HUES48 (cell line): ENCODE results near the gene FCN1.

Source experiments
- H3K27ac ChIP-seq: one replicate; pipeline ENCODE4 v1.7.0; 2013; ENCODE audit warnings: low read depth, low read length, inconsistent platforms
- H3K27me3 ChIP-seq: 2 replicates; pipeline ENCODE4 v1.6.1; 2013; ENCODE audit warnings: mild to moderate bottlenecking, low read length; ENCODE audit not compliant: control insufficient read depth, insufficient read depth
- H3K36me3 ChIP-seq: 2 replicates; pipeline ENCODE4 v1.6.1; 2013; ENCODE audit warnings: low read length; ENCODE audit not compliant: control insufficient read depth, insufficient read depth
- H3K4me1 ChIP-seq: 2 replicates; pipeline ENCODE4 v1.6.1; 2013; ENCODE audit warnings: mild to moderate bottlenecking, low read length; ENCODE audit not compliant: control insufficient read depth, insufficient read depth
- H3K4me3 ChIP-seq: 2 replicates; pipeline ENCODE4 v1.5.1; 2013; ENCODE audit warnings: mild to moderate bottlenecking, low read depth, low read length
- H3K9ac ChIP-seq: 2 replicates; pipeline ENCODE4 v1.6.1; 2013; ENCODE audit warnings: mild to moderate bottlenecking, low read depth, low read length, moderate library complexity
- H3K9me3 ChIP-seq: 2 replicates; pipeline ENCODE4 v1.6.1; 2013; ENCODE audit warnings: low read length; ENCODE audit not compliant: control insufficient read depth, insufficient read depth

Gene FCN1

DNA sequence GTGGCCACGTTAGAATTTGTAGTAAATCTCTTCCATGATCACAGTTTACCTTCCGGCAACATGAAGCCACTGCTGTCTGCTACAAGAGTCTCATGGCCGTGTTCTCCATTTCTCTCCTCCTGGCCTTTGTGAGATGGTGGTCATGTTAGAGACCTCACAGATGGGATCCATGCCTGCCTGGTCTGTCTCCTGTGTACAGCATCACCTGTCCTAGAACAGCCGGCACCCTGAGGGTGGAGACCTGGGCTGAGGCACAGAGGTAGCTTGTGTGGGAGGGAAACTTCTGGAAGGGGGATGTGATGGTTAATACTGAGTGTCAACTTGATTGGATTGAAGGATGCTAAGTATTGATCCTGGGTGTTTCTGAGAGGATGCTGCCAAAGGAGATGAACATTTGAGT, 40.2 kb downstream of the FCN1 start:
- no peaks in the 10 kb centered on the region for H3K27me3 ChIP-seq
- no peaks in the 10 kb centered on the region for H3K9me3 ChIP-seq
- H3K4me3 ChIP-seq: no peak overlapping the region
- H3K4me1 ChIP-seq: no peaks in the 10 kb centered on the region
- no peak overlapping the region for H3K27ac ChIP-seq
- H3K36me3 ChIP-seq: no peaks in the 10 kb centered on the region
- no peak overlapping the region for H3K9ac ChIP-seq

DNA sequence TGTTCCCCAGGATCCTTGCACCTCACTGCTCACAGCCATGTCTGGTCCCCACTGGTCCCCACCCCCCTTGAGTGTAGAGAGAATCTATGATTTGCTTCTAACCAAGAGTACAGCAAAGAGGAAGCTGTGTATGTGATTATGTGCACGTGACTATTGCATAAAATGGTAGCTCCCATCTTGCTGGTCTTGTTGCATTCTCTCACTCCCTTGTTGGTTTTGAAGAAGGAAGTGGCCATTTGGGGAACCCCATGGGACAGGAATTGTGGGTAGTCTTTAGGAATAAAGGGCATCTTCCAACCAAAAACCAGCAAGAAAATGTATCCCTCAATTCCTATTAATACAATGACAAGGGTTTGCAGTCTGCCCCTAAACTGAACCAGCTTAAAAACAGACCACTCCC, 42.3 kb downstream of the FCN1 start:
- no peak overlapping the region for H3K9ac ChIP-seq
- H3K4me3 ChIP-seq: no peak overlapping the region
- H3K27me3 ChIP-seq: no peaks in the 10 kb centered on the region
- H3K27ac ChIP-seq: no peak overlapping the region
- no peaks in the 10 kb centered on the region for H3K36me3 ChIP-seq
- H3K4me1 ChIP-seq: no peaks in the 10 kb centered on the region
- H3K9me3 ChIP-seq: no peaks in the 10 kb centered on the region

DNA sequence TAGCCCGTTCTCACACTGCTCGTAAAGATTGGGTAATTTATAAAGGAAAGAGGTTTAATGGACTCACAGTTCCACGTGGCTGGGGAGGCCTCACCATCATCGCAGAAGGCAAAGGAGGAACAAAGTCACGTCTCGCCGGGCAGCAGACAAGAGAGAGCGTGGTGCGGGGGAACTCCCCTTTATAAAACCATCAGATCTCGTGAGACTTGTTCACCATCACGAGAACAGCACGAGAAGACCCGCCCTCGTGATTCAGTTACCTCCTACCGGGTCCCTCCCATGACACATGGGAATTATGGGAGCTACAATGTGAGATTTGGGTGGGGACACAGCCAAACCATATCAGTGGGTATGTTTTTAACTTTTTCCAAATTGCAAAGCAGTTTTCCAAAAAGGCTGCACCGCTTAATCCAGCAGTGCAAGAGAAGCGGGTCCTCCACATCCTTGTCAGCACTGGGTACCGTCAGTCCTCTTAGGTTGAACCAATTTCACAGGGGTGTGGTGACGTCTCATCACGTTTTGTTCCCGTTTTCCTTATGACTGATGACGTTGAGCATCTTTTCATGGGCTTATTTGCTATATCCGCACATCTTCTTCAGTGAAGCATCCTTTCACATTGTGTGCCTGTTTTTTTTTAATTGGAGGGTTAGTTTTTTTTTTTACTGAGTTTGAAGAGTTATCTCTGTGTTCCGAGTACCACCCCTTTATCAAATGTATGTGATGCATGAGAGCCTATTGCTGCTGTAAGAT, 45.1 kb downstream of the FCN1 start:
- Histone ChIP-seq H3K36me3 (no peaks in the 10 kb centered on the region), H3K9me3 (no peaks in the 10 kb centered on the region), H3K4me3 (no peak overlapping the region), H3K4me1 (no peaks in the 10 kb centered on the region), H3K27me3 (no peaks in the 10 kb centered on the region), H3K9ac (no peak overlapping the region), H3K27ac (no peak overlapping the region)

GRCh38 chr9:134871697-134872340, 45.9 kb downstream of the FCN1 start:
- Histone ChIP-seq H3K36me3 (no peaks in the 10 kb centered on the region), H3K27me3 (no peaks in the 10 kb centered on the region), H3K4me1 (no peaks in the 10 kb centered on the region), H3K27ac (no peak overlapping the region), H3K9ac (no peak overlapping the region), H3K9me3 (no peaks in the 10 kb centered on the region), H3K4me3 (no peak overlapping the region)

DNA sequence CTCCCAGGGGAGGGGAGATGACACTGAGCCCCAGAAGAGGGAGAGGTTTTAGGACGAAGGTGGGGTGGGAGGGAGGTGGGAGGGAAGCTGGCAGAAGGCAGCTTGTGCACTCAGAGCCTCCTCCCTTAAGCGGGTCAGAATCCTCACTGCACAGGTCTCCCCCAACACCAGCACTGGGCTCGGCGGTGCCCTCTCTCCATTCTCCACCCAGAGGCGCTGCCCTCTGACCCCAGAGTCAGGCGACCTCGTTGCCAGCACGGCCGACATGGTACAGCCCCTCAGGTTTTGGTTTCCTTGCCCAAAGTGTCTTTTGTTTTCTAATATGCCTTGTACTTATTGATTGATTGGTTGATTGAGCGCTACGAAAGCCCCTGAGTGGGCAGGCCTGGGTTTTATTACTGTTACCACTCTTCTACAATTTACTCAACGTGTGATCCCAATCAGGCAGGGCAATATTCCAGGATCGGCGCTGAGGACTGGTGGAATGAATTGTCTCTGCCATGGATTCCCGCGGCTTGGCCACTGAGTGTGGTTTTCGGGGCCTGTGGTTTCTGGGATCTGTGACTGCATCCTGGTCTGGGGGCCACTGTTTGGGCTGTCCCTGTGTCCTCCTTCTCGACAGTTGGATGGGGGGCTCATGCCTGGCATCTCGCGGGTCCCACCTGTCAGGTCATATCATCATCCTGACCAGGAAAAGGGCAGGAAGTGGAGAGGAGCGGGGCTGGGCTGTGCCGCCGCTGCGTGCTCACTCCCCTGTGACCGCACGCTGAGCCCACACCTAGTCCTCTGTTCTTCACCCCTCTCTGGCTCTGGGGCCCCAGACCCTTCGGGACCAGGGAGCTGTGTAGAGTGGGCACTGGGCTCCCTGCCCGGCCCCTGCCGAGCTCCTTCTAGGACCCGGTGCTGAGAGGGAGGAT, 46.7 kb downstream of the FCN1 start:
- no peaks in the 10 kb centered on the region for H3K36me3 ChIP-seq
- no peaks in the 10 kb centered on the region for H3K4me1 ChIP-seq
- no peak overlapping the region for H3K27ac ChIP-seq
- no peaks in the 10 kb centered on the region for H3K27me3 ChIP-seq
- H3K4me3 ChIP-seq: no peak overlapping the region
- no peaks in the 10 kb centered on the region for H3K9me3 ChIP-seq
- H3K9ac ChIP-seq: no peak overlapping the region

DNA sequence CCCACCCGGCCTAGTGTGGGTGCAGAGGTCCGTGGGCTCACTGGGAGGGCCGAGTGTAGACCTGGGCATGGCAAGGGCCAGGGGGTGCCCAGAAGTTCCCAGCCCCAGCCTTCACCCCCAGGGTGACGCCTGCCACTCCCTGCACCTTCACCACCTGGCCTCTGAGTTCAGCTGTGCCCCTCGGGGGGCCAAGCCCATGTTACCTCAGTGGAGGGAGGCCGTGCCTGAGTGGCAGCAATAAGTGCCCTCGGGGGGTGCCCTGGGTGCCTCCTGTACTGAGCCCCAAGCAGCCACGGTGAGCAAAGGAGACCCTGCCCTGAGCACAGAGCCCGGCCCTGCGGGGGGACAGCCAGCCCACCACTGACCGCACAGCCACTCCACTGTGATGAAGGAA, 47.4 kb downstream of the FCN1 start:
- no peak overlapping the region for H3K27ac ChIP-seq
- no peaks in the 10 kb centered on the region for H3K36me3 ChIP-seq
- no peak overlapping the region for H3K9ac ChIP-seq
- no peaks in the 10 kb centered on the region for H3K27me3 ChIP-seq
- H3K9me3 ChIP-seq: no peaks in the 10 kb centered on the region
- no peak overlapping the region for H3K4me3 ChIP-seq
- H3K4me1 ChIP-seq: no peaks in the 10 kb centered on the region

GRCh38 chr9:134869554-134870300, 48.0 kb downstream of the FCN1 start:
- H3K4me3 ChIP-seq: no peak overlapping the region
- no peaks in the 10 kb centered on the region for H3K9me3 ChIP-seq
- no peaks in the 10 kb centered on the region for H3K36me3 ChIP-seq
- H3K27ac ChIP-seq: no peak overlapping the region
- H3K4me1 ChIP-seq: no peaks in the 10 kb centered on the region
- H3K9ac ChIP-seq: no peak overlapping the region
- no peaks in the 10 kb centered on the region for H3K27me3 ChIP-seq

DNA sequence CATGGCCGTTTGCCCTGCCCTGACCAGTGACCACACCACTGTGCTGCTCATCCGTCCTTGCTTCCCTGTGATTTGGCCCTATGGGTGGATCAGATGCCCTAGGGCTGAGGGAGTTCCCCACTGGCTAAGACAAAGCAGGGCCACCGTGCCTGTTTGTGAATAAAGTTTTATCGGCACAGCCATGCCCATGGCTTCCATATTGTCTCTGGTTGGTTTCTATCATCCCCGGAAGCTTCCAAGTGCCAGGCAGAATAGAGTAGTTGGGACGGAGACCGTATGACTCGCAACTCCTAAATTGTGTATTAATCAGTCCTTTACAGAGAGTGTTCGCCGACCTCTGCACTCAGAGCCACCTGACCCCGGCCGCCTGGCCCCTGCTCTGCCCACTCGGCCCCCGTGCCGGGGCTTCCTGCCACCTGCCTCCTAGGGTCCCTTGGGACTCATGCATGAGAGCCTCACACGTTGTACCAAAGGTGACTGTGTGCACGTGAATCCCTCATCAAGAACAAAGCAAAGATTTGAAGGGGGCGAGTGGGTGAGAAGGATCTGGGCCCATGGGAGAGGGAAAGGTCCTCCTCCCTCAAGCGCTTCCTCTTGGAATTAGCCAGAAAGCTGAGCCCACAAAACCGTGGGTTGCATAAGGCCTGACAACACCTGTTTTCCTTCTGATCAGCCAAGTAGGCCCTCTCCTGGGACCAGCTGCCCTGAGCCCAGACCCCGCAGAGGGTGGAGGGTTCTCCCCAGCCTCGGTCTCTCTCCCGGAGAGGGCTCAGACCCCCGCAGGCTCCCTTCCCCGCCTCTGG, 48.8 kb downstream of the FCN1 start:
- H3K9me3 ChIP-seq: no peaks in the 10 kb centered on the region
- H3K4me3 ChIP-seq: no peak overlapping the region
- H3K27me3 ChIP-seq: no peaks in the 10 kb centered on the region
- no peaks in the 10 kb centered on the region for H3K4me1 ChIP-seq
- no peaks in the 10 kb centered on the region for H3K36me3 ChIP-seq
- H3K9ac ChIP-seq: no peak overlapping the region
- H3K27ac ChIP-seq: no peak overlapping the region

GRCh38 chr9:134867917-134868750, 49.6 kb downstream of the FCN1 start:
- no peak overlapping the region for H3K27ac ChIP-seq
- H3K4me1 ChIP-seq: no peaks in the 10 kb centered on the region
- no peaks in the 10 kb centered on the region for H3K36me3 ChIP-seq
- H3K4me3 ChIP-seq: no peak overlapping the region
- no peaks in the 10 kb centered on the region for H3K9me3 ChIP-seq
- no peak overlapping the region for H3K9ac ChIP-seq
- H3K27me3 ChIP-seq: no peaks in the 10 kb centered on the region
